Aorta (tissue), 5 donors: ENCODE data around the gene KLHL26. TPM values are rescaled to one million over a fixed set of nuclear protein-coding genes. Genes with fewer than 3 reads are reported as not detected.
"Not testable (repeated sequence)": the region's sequence is repeated elsewhere in the genome, so short reads cannot be mapped to it uniquely, and the experiment has no call there.

ENCODE experiments used
- ATAC-seq: fragments of 200-7000 bp; cut with Tn5 transposase; one replicate; pipeline ENCODE4 v1.9.1; 2022; ENCODE audit warnings: moderate library complexity; ENCODE audit not compliant: low FRiP score
- DNase-seq, 2 donors: peaks; one replicate each; pipeline ENCODE4 v3.0.0-alpha.2; 2020
- H3K27ac ChIP-seq, 2 donors: one replicate each; pipeline ENCODE4 v1.5.1; 2013; ENCODE audit warnings: low read length in 2 of 2, mild to moderate bottlenecking in 2 of 2, moderate library complexity in 2 of 2, control low read depth in 1 of 2, inconsistent platforms in 1 of 2, low read depth in 1 of 2
- H3K27me3 ChIP-seq, 2 donors: one replicate each; pipeline ENCODE4 v1.6.1; 2013; ENCODE audit warnings: control low read depth in 1 of 2, low read length in 1 of 2, mild to moderate bottlenecking in 1 of 2, moderate library complexity in 1 of 2; ENCODE audit not compliant: insufficient read depth in 2 of 2, control insufficient read depth in 1 of 2
- H3K36me3 ChIP-seq, 2 donors: one replicate each; pipeline ENCODE4 v1.6.1; 2013; ENCODE audit warnings: control low read depth in 1 of 2, low read length in 1 of 2, mild to moderate bottlenecking in 1 of 2; ENCODE audit not compliant: insufficient read depth in 2 of 2, control insufficient read depth in 1 of 2
- H3K4me1 ChIP-seq, 2 donors: one replicate each; pipeline ENCODE4 v1.6.1; 2013; ENCODE audit warnings: low read length in 2 of 2, control low read depth in 1 of 2, mild to moderate bottlenecking in 1 of 2, moderate library complexity in 1 of 2; ENCODE audit not compliant: insufficient read depth in 2 of 2, control insufficient read depth in 1 of 2
- H3K4me3 ChIP-seq, 2 donors: one replicate each; pipeline ENCODE4 v1.5.1; 2013; ENCODE audit warnings: low read length in 2 of 2, control low read depth in 1 of 2, mild to moderate bottlenecking in 1 of 2
- H3K9me3 ChIP-seq: one replicate; pipeline ENCODE4 v1.6.1; 2013; ENCODE audit warnings: mild to moderate bottlenecking, low read length; ENCODE audit not compliant: control insufficient read depth
- WGBS, 2 donors: extraction: QIAGEN DNeasy Blood & Tissue Kit; methylation state at CpG; one replicate each; pipeline ENCODE4 v1.1.7; 2013; 5-methylcytosine and 5-hydroxymethylcytosine counted together
- intact Hi-C, 2 donors: fragments of 100-400 bp; cut with DNase I; formaldehyde crosslinking; loops; one replicate each; pipeline versions ENCODE4 v1.14.2 to v1.15.0; 2022
- polyA plus RNA-seq, 2 donors: library from polyadenylated mRNA; stranded (reverse); fragments of 200-250 nt; gene quantifications; one replicate each; pipeline ENCODE4 v1.2.3, GENCODE V29; 2013
- total RNA-seq, 2 donors: library from RNA; stranded (reverse); fragmentation: NEBNext Ultra II Directional; extraction: Animal tissue kit (Norgen Biotek cat#: 25700); gene quantifications; one replicate each; pipeline ENCODE4 v1.2.1, GENCODE V29; 2021
- donor health status: healthy with polysubstance abuse.
- donor health status: Bipolar disorder and iron deficiency.
- donor health status: DM: no; HTN: no; CAD: no.
- donor health status: DM: no; HTN: no; CAD: no.
- donor health status: DM: yes; HTN: yes; CAD: no.

Gene KLHL26
- total and polyA plus RNA-seq, 4 donors = 1.9 to 19.2 (median 9.6) TPM

DNA sequence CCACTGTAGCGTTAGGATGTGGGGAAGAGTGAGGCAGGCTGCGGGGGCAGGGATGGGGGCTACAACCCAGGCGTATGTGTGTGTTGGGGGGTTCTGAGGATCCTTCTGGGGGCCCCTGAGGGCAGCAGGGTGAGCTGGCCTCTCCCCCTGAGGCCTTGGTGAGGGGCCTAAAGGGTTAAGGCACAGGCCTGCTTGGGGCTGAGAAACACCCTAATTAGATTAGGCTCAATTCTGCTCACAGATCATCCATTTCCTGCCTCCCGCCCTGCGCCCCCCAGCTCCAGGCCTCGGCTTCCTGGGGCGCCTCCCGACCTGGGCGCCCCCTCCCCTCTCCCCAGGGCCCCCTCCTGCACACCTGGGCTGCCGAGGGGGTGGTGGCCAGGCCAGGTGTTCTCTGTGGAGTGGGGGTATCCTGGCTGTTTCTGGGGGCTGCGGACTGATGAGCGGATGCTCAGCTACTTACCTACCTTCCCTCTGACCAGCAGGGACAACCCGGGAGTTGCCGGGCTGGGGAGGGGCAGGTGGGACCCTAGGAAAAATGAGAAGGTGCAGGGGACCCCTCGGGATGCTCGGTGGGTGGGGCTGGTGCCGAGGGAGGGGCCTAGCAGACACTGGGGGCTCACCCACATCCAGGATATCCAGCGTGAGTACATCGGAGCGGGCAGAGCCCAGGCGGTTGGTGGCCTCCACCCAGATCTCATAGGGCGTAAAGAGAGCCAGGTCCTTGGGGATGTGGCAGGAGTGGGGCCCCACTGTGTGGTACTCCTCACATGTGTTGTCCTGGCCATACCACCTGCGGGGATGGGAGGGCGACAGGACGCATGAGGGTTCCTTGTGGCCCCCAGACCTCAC is 38.8 kb upstream of the KLHL26 start:
- Histone ChIP-seq H3K9me3 (no peaks in the 10 kb centered on the region), H3K4me3 (no peak overlapping the region), H3K4me1 (no peaks in the 10 kb centered on the region), H3K27me3 (no peaks in the 10 kb centered on the region), H3K27ac (no peak overlapping the region), H3K36me3 (no peaks in the 10 kb centered on the region)
- 48 to 49% methylated on average over 19 to 25 of the region's 25 CpGs for WGBS, 2 donors
- DNase-seq (no peak), ATAC-seq (no peak)
- intact Hi-C loops = loop anchor here in 1 of 2 donors (5.0 to 10.0 kb wide), 2 partner anchors 79 to 247 kb away; no protein-coding TSS in a partner anchor

DNA sequence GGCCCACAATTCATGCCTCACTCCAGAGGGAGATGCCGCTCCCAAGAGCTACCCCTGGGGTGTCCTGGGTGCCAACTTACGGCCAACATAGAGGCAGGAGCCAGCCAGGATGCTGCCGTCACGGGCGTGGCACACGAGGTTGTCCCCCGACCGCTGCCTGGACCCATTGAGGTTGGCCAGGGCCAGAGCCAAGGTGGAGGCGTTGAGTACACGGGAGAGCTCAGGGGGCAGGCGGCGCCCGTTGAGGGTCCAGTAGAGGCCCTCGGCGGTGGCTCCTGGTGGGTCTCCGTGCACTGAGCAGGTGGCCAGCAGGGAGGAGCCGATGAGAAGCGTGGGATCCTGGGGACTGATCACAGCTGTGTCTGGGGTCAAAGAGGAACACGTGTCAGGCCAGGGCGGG is 37.3 kb upstream of the KLHL26 start:
- Histone ChIP-seq H3K27me3 (no peaks in the 10 kb centered on the region), H3K9me3 (no peaks in the 10 kb centered on the region), H3K4me3 (no peak overlapping the region), H3K36me3 (no peaks in the 10 kb centered on the region), H3K4me1 (no peaks in the 10 kb centered on the region), H3K27ac (no peak overlapping the region)
- no peak for ATAC-seq
- no peak for DNase-seq
- intact Hi-C loops = loop anchor here in 1 of 2 donors (5.0 to 10.0 kb wide), 2 partner anchors 78 to 245 kb away; no protein-coding TSS in a partner anchor
- WGBS, 2 donors = 88 to 91% methylated on average over 20 of the region's 20 CpGs

DNA sequence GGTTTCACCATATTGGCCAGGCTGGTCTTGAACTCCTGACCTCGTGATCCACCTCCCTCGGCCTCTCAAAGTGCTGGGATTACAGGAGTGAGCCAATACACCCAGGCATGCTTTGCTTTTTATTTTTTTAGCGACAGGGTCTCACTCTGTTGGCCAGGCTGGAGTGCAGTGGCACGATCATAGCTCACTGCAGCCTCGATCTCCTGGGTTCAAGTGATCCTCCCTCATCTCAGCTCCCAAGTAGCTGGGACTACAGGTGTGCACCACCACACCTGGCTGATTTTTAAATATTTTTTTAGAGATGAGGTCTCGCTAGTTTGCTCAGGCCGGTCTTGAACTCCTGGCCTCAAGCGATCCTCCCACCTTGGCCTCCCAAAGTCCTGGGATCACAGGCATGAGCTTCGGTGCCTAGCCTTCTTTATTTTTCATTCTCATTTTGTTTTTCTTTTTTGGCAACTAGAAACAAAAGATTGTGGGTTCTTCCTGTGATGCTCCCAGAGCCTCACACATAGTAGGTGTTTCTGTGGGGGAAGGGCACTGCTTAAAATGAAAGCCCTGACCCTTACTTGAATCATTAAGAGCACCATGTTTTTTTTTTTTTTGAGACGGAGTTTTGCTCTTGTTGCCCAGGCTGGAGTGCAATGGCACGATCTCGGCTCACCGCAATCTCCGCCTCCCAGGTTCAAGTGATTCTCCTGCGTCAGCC is 36.0 kb upstream of the KLHL26 start:
- not testable (repeated sequence) for H3K4me3 ChIP-seq, ATAC-seq
- 91 to 92% methylated on average over 15 of the region's 15 CpGs for WGBS, 2 donors

DNA sequence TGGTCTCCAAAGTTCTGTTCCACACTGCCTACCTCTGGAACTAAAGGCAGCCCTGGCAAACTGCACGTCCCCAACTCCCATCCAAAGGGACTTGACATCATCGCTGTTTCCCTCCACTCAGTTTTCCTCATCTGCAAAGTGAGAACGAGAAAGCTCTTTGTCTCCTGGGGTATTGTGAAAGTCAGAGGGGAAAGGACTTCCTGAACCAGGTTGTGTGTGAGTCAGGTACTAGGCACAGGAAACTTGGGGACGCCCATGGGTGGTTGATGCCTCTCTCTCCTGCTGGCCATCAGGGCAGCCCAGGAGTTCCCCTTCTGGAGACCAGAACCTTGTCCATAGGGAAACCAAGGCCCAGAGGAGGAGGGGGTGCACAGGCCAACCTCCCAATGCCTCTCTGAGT is 35.0 kb upstream of the KLHL26 start:
- WGBS, 2 donors = 88 to 91% methylated on average over 4 of the region's 4 CpGs
- Histone ChIP-seq H3K36me3 (no peaks in the 10 kb centered on the region), H3K27ac (no peak overlapping the region), H3K4me3 (no peak overlapping the region), H3K27me3 (no peaks in the 10 kb centered on the region), H3K9me3 (no peaks in the 10 kb centered on the region), H3K4me1 (no peaks in the 10 kb centered on the region)
- ATAC-seq (no peak), DNase-seq (no peak)
- intact Hi-C loops = no loop called here

More for the DNA sequence above, 36.0 kb upstream of the KLHL26 start:
- H3K4me1 ChIP-seq, H3K9me3 ChIP-seq, H3K36me3 ChIP-seq, DNase-seq, H3K27me3 ChIP-seq, H3K27ac ChIP-seq, intact Hi-C loops: not testable (repeated sequence)

DNA sequence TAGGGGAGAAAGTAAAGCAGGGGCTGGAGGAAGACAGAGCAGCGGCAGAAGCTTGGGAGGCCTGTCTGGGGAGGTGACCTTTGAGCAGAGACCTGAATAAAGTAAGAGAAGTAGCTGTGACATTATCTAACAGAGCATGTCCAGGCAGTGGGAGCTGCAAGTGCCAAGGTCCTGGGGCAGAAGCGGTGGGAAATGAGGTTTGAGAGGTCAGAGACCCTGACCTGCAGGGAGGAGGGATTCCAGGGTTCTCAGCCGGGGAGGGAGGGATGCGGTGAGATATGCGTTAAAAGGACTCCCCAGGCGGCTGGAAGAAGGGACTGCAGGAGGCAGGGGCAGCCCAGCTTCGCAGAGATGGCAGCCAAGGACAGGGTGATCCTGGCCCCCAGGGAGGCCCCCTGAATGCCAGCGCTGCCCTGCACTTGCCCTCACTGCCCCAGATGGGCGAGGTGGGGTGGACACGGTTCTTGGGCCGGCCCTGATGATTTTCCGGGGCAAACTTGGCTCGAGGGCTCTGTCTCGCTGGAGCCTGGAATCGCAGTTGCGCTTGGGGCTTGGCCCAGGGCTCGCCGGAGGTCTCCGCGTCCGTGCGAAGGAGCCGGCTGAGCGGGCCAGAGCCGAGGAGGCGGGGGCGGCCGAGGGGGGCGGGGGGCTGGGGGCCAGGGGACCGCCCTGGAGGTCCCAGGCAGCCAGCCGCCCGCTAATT is 33.4 kb upstream of the KLHL26 start:
- Histone ChIP-seq H3K9me3 (no peaks in the 10 kb centered on the region), H3K27me3 (no peaks in the 10 kb centered on the region), H3K27ac (no peak overlapping the region), H3K36me3 (no peaks in the 10 kb centered on the region), H3K4me1 (no peaks in the 10 kb centered on the region), H3K4me3 (no peak overlapping the region)
- whole genome bisulfite sequencing, 2 donors = 8 to 13% methylated on average over 20 to 32 of the region's 32 CpGs
- intact Hi-C loops = no loop called here
- no peak for ATAC-seq
- DNase-seq = no peak

DNA sequence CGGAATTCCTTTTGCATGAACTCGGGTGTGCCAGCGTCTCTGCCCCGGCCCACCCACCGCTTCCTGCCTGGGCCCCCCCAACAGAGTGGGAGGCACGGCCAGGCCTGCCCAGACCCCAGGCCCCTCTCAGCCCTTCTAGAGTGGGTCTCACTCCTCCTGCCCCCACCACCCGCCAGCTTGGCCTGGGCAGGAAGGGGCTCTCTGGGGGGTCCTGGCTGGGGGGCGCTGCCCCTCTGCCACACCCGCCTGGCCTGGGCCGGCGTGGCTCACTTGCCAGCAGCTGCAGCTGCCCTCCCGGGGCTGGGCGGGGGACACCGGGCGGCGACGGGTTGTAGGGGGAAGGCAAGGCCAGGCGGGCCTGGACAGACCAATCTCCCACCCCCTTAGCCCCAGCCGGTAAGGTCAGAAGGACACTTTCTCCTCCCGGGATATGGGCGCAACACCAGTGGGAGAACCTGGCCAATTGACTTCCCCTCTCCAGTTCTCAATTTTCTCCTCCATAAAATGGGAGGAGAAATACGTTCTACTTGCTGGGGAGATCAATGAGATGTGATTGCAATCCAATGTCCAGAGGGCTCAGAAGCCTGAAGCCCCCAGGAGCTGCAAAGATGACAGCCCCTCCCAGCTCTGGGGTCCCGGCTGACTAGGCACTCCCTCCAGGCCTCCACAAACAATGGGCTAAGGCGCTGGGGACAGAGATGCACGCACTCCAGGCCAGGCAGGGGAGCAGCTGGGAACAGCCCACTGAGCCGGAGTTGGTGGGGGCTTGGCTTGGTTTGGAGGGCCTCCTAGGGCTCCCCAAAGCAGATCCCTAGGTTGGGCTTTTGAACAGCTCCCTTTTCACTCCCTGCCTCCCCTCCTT is 32.6 kb upstream of the KLHL26 start:
- Histone ChIP-seq H3K4me3 (no peak overlapping the region), H3K9me3 (no peaks in the 10 kb centered on the region), H3K27ac (no peak overlapping the region), H3K27me3 (no peaks in the 10 kb centered on the region), H3K4me1 (no peaks in the 10 kb centered on the region), H3K36me3 (no peaks in the 10 kb centered on the region)
- WGBS, 2 donors = 29 to 33% methylated on average over 22 to 26 of the region's 26 CpGs
- intact Hi-C loops = no loop called here
- ATAC-seq (no peak), DNase-seq (no peak)

DNA sequence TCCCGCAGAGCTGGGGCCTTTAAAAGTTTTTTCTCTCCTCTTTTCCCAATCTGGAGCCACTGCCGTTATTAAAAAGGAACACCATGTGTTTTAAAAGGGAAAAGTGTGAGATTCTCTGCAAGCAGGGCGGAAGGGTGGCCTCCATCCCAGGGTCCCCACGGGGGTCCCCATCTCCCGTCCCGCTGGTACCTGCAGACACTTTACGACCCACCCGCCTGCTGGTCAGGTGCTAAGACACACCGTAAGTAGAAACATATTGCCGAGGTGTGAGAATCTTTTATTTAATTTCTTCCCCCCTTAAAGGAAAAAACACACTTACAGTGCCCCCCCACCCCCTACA is 32.0 kb upstream of the KLHL26 start:
- no peak for ATAC-seq
- no peaks in the 10 kb centered on the region for H3K4me1 ChIP-seq
- intact Hi-C loops = no loop called here
- no peaks in the 10 kb centered on the region for H3K9me3 ChIP-seq
- no peaks in the 10 kb centered on the region for H3K27me3 ChIP-seq
- H3K4me3 ChIP-seq = no peak overlapping the region
- H3K36me3 ChIP-seq = no peaks in the 10 kb centered on the region
- 30 to 31% methylated on average over 10 of the region's 10 CpGs for WGBS, 2 donors
- no peak for DNase-seq
- no peak overlapping the region for H3K27ac ChIP-seq

DNA sequence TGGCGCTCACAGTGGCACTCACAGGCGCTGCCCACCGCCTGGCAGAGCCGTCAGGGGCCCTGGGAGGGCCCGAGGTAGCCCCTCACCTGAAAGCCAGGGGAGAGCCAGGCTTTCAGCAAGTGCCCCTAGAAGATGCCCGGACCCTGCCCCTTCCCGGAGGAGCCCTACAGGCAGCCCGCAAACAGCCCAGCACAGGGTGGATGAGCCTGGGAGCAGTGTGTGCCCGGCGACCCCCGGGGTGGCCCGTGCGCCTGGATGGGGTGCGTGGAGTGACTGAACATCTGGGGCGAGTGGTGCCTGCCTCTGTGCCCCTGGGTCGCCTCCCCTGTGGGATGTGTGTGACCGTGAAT is 31.7 kb upstream of the KLHL26 start:
- no peaks in the 10 kb centered on the region for H3K4me1 ChIP-seq
- intact Hi-C loops = no loop called here

More for the DNA sequence above, 31.7 kb upstream of the KLHL26 start:
- H3K27me3 ChIP-seq = no peaks in the 10 kb centered on the region
- H3K36me3 ChIP-seq = no peaks in the 10 kb centered on the region
- no peaks in the 10 kb centered on the region for H3K9me3 ChIP-seq
- H3K27ac ChIP-seq = no peak overlapping the region
- no peak for DNase-seq
- 17 to 20% methylated on average over 13 to 17 of the region's 17 CpGs for WGBS, 2 donors
- H3K4me3 ChIP-seq = no peak overlapping the region
- peak; percentile 16 for ATAC-seq
